Kidney (tissue), 14 donors: ENCODE results near the gene CSTPP1. TPM values are rescaled to one million over a fixed set of nuclear protein-coding genes. Genes with fewer than 3 reads are reported as not detected.
"Not testable (repeated sequence)": the region's sequence is repeated elsewhere in the genome, so short reads cannot be mapped to it uniquely, and the experiment has no call there.

ENCODE experiments used
- DNase-seq, 5 donors: peaks; one replicate each; pipeline ENCODE4 v3.0.0-alpha.2; 2013 to 2020
- FAIRE-seq: peaks from 2 replicates; lab custom pipeline; 2012; peaks lifted over from hg19 to GRCh38; lab: Jason Lieb, UNC
- H3K27ac ChIP-seq, 2 donors: one replicate each; pipeline ENCODE4 v1.7.0; 2013; ENCODE audit warnings: low read depth in 2 of 2, low read length in 2 of 2, inconsistent platforms in 1 of 2
- H3K27me3 ChIP-seq: one replicate; pipeline ENCODE4 v1.7.1; 2013; ENCODE audit warnings: low read length, inconsistent platforms; ENCODE audit not compliant: control insufficient read depth, insufficient read depth
- H3K36me3 ChIP-seq, 3 donors: one replicate each; pipeline versions ENCODE4 v1.7.0 to v1.7.1; 2013; ENCODE audit warnings: low read length in 3 of 3, control low read depth in 1 of 3, inconsistent platforms in 1 of 3; ENCODE audit not compliant: insufficient read depth in 3 of 3, control insufficient read depth in 2 of 3
- H3K4me1 ChIP-seq, 3 donors: one replicate each; pipeline versions ENCODE4 v1.7.0 to v1.7.1; 2013; ENCODE audit warnings: low read length in 3 of 3, inconsistent platforms in 1 of 3, low read depth in 1 of 3; ENCODE audit not compliant: control insufficient read depth in 2 of 3, insufficient read depth in 2 of 3
- H3K4me3 ChIP-seq, 3 donors: one replicate each; pipeline versions ENCODE4 v1.7.0 to v1.8.1; 2013; ENCODE audit warnings: low read length in 3 of 3, control low read depth in 1 of 3, inconsistent platforms in 1 of 3
- H3K9ac ChIP-seq, 3 donors: one replicate each; pipeline versions ENCODE4 v1.7.0 to v1.7.1; 2013; ENCODE audit warnings: low read length in 3 of 3, control low read depth in 1 of 3, inconsistent platforms in 1 of 3
- H3K9me3 ChIP-seq, 3 donors: one replicate each; pipeline versions ENCODE4 v1.7.0 to v1.7.1; 2013; ENCODE audit warnings: low read length in 3 of 3, control low read depth in 1 of 3, inconsistent platforms in 1 of 3; ENCODE audit not compliant: control insufficient read depth in 2 of 3, insufficient read depth in 1 of 3
- intact Hi-C: fragments of 100-400 bp; cut with DNase I; formaldehyde crosslinking; loops from one replicate; pipeline ENCODE4 v1.11.1; 2022
- microRNA-seq: library from miRNA; unstranded; fragments of <30 nt; microRNA quantifications from one replicate; pipeline ENCODE4 v1.2.0, GENCODE V29; 2020
- polyA plus RNA-seq: library from polyadenylated mRNA; stranded (reverse); fragments of 350-450 nt; fragmentation: Illumina TruSeq; extraction: RNeasy Lipid Tissue Mini Kit (QIAGEN cat#74804); gene quantifications from one replicate; pipeline ENCODE4 v1.2.3, GENCODE V29; 2014; ENCODE audit warnings: low read depth, low replicate concordance; ENCODE audit not compliant: insufficient read depth
- total RNA-seq: library from RNA; stranded (reverse); fragmentation: NEBNext Ultra II Directional; extraction: Animal tissue kit (Norgen Biotek cat#: 25700); gene quantifications from one replicate; pipeline ENCODE4 v1.2.1, GENCODE V29; 2021
- TF ChIP-seq, protein P1 (sequence below): IDR thresholded peaks from 3 replicates; pipeline ENCODE4 v1.5.1; 2012; ENCODE audit warnings: mild to moderate bottlenecking, moderate library complexity, borderline replicate concordance; ENCODE audit not compliant: insufficient read depth; ENCODE audit errors: extremely low read depth
- donor health status: control.
- donor health status: control.
- donor health status: control.
- donor health status: control.
- donor health status: control.
- donor health status: DM: yes; HTN: yes; CAD: no.
- donor health status: Normal renal cell carcinoma (clear cell type).

CSTPP1 gene
- total and polyA plus RNA-seq, 2 donors from 2014 or later = 37.4 to 50.3 TPM

DNA sequence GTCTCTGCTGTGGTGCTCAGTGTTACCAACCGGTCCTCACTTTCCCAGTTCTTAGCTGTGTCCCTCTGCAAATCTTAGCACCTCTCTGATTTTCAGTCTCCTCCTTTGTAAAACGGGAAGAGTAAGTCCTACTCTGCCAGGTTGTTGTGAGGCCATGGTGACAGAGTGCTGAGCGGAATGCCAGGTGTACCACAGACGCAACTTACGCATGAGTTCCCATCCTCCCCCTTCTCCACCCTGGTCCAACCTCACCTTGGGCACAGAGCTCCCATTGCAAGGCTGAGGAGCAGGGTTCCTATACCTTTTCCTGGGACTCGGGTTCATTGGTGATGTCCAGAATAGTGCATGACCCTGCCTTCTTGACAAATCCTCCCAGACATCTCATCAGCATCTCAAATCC, 270.9 kb downstream of the CSTPP1 start:
- Histone ChIP-seq H3K9ac (no peak overlapping the region), H3K9me3 (no peaks in the 10 kb centered on the region), H3K4me3 (no peak overlapping the region), H3K27ac (no peak overlapping the region), H3K36me3 (no peaks in the 10 kb centered on the region), H3K27me3 (no peaks in the 10 kb centered on the region), H3K4me1 (no peaks in the 10 kb centered on the region)
- intact Hi-C loops = no loop called here
- no peak for DNase-seq
- TF ChIP-seq, protein P1, sequence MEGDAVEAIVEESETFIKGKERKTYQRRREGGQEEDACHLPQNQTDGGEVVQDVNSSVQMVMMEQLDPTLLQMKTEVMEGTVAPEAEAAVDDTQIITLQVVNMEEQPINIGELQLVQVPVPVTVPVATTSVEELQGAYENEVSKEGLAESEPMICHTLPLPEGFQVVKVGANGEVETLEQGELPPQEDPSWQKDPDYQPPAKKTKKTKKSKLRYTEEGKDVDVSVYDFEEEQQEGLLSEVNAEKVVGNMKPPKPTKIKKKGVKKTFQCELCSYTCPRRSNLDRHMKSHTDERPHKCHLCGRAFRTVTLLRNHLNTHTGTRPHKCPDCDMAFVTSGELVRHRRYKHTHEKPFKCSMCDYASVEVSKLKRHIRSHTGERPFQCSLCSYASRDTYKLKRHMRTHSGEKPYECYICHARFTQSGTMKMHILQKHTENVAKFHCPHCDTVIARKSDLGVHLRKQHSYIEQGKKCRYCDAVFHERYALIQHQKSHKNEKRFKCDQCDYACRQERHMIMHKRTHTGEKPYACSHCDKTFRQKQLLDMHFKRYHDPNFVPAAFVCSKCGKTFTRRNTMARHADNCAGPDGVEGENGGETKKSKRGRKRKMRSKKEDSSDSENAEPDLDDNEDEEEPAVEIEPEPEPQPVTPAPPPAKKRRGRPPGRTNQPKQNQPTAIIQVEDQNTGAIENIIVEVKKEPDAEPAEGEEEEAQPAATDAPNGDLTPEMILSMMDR = no peak
- FAIRE-seq = no peak

DNA sequence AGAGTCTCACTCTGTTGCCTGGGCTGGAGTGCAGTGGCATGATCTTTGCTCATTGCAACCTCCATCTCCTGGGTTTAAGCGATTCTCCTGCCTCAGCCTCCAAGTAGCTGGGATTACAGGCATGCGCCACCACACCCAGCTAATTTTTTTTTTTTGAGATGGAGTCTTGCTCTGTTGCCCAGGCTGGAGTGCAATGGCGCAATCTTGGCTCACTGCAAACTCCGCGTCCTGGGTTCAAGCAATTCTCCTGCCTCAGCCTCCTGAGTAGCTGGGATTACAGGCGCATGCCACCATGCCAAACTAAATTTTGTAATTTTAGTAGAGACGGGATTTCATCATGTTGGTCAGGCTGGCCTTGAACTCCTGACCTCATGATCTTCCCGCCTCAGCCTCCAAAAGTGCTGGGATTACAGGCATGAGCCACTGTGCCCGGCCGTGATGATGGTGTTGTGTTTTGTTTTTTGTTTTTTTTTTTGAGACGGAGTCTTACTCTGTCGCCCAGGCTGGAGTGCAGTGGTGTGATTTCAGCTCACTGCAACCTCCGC, 271.5 kb downstream of the CSTPP1 start:
- H3K27me3 ChIP-seq, H3K36me3 ChIP-seq, H3K9ac ChIP-seq, intact Hi-C loops, H3K27ac ChIP-seq, DNase-seq, H3K4me1 ChIP-seq, FAIRE-seq, H3K9me3 ChIP-seq, H3K4me3 ChIP-seq: not testable (repeated sequence)

DNA sequence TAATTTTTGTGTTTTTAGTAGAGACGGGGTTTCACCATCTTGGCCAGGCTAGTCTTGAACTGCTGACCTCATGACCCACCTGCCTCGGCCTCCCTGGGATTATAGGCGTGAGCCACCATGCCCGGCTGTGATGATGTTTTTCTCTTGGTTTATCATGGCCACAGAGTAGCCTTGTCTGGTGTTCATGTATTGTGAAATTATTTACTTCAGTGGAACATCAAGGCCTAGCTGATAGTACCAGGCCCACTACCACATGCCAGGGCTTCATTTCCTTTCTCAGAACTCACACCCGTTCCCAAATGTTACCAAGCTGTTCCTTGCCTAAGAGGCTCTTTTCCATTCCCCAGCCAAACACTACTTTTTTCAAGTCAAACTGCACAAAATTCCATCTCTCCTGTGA, 272.1 kb downstream of the CSTPP1 start:
- H3K27me3 ChIP-seq = no peaks in the 10 kb centered on the region
- no peak for DNase-seq
- FAIRE-seq = no peak
- no peak overlapping the region for H3K9ac ChIP-seq
- no peaks in the 10 kb centered on the region for H3K36me3 ChIP-seq
- intact Hi-C loops = no loop called here
- H3K4me1 ChIP-seq = no peaks in the 10 kb centered on the region
- TF ChIP-seq, protein P1 = no peak
- H3K9me3 ChIP-seq = no peaks in the 10 kb centered on the region
- no peak overlapping the region for H3K4me3 ChIP-seq
- H3K27ac ChIP-seq = no peak overlapping the region

Small RNA genes within 50 kb of the gene (microRNA-seq; reads per million reads assigned to microRNA genes)
- gene MIR6745 = not detected

Other genes with a start within 250 kb of the CSTPP1 start
- gene ARHGAP1, start 236.1 kb upstream of the CSTPP1 start, total RNA-seq = 137 TPM
- gene ARHGAP1, start 236.1 kb upstream of the CSTPP1 start, polyA plus RNA-seq = 35.5 TPM
- gene ZNF408, start 235.7 kb upstream of the CSTPP1 start, total RNA-seq = 9.7 TPM
- 7.8 TPM for gene ZNF408, start 235.7 kb upstream of the CSTPP1 start, polyA plus RNA-seq
- gene F2, start 217.5 kb upstream of the CSTPP1 start, total RNA-seq = not detected
- gene F2, start 217.5 kb upstream of the CSTPP1 start, polyA plus RNA-seq = not detected
- 51.9 TPM for gene CKAP5, start 90.5 kb upstream of the CSTPP1 start, total RNA-seq
- gene CKAP5, start 90.5 kb upstream of the CSTPP1 start, polyA plus RNA-seq = 10.8 TPM
- 3.7 TPM for gene LRP4, start 18.2 kb upstream of the CSTPP1 start, total RNA-seq
- gene LRP4, start 18.2 kb upstream of the CSTPP1 start, polyA plus RNA-seq = 1.8 TPM
- gene ARFGAP2, start 240.1 kb downstream of the CSTPP1 start, total RNA-seq = 87.5 TPM
- 59.3 TPM for gene ARFGAP2, start 240.1 kb downstream of the CSTPP1 start, polyA plus RNA-seq
- 15.1 TPM for gene PACSIN3, start 249.7 kb downstream of the CSTPP1 start, total RNA-seq
- 28.5 TPM for gene PACSIN3, start 249.7 kb downstream of the CSTPP1 start, polyA plus RNA-seq